Cardiac muscle cell (in vitro differentiated cells and primary cell): ENCODE measurements around the gene RPRD1A. TPM values are rescaled to one million over a fixed set of nuclear protein-coding genes. Genes with fewer than 3 reads are reported as not detected.

Experiments used
- DNase-seq, 2 donors: peaks; one replicate each; pipeline versions ENCODE4 v3.0.0 to v3.0.0-alpha.2; 2010 to 2017; ENCODE audit warnings: low read depth in 1 of 2, low spot score in 1 of 2
- H3K27ac ChIP-seq: fragments of 200-600 bp; sonication (generic); 2 replicates; pipeline ENCODE4 v1.5.1; 2016
- H3K27me3 ChIP-seq: fragments of 200-600 bp; sonication (generic); 2 replicates; pipeline ENCODE4 v1.6.0; 2016; ENCODE audit warnings: control low read depth
- H3K36me3 ChIP-seq: fragments of 200-600 bp; sonication (generic); 2 replicates; pipeline ENCODE4 v1.5.1; 2016; ENCODE audit warnings: control low read depth
- H3K4me1 ChIP-seq: fragments of 200-600 bp; sonication (generic); 2 replicates; pipeline ENCODE4 v1.8.1; 2017; ENCODE audit warnings: low read depth, mild to moderate bottlenecking, mixed run types
- H3K4me3 ChIP-seq: fragments of 200-600 bp; sonication (generic); 2 replicates; pipeline ENCODE4 v1.5.1; 2016; ENCODE audit warnings: mild to moderate bottlenecking
- H3K9me3 ChIP-seq: fragments of 200-600 bp; sonication (generic); 2 replicates; pipeline ENCODE4 v1.5.1; 2017; ENCODE audit warnings: low read depth, mild to moderate bottlenecking, control low read depth
- CTCF ChIP-seq: IDR thresholded peaks from 2 replicates; pipeline ENCODE4 v1.5.1; 2012; ENCODE audit warnings: low read depth, mild to moderate bottlenecking, low read length
- polyA plus RNA-seq: library from polyadenylated mRNA; unstranded; fragments of >200 nt; fragmentation: Nextera tagmentation; extraction: Ambion mirVana; gene quantifications from 2 replicates; pipeline ENCODE4 v1.2.1, GENCODE V29; 2016
- total RNA-seq: library from RNA; depleted of rRNA; stranded (reverse); fragments of >200 nt; gene quantifications from 2 replicates; pipeline ENCODE4 v1.2.3, GENCODE V29; 2016

Gene RPRD1A
- total and polyA plus RNA-seq, 2 experiments from 2014 or later = 29.5 to 89.3 TPM

GRCh38 chr18:35941299-35941698 is 126.1 kb downstream of the RPRD1A start:
- H3K4me1 ChIP-seq = no peaks in the 10 kb centered on the region

More at GRCh38 chr18:35941299-35941698, 126.1 kb downstream of the RPRD1A start:
- no peaks in the 10 kb centered on the region for H3K36me3 ChIP-seq
- H3K27ac ChIP-seq = no peak overlapping the region
- DNase-seq = no peak
- no peaks in the 10 kb centered on the region for H3K9me3 ChIP-seq
- no peak for TF ChIP-seq CTCF
- H3K4me3 ChIP-seq = no peak overlapping the region
- no peaks in the 10 kb centered on the region for H3K27me3 ChIP-seq

Other genes with a start within 250 kb of the RPRD1A start
- gene SLC39A6, start 61.8 kb upstream of the RPRD1A start, total RNA-seq = 24.1 and 35.0 TPM in 2 replicates
- gene SLC39A6, start 61.8 kb upstream of the RPRD1A start, polyA plus RNA-seq = 22.7 and 33.7 TPM in 2 replicates
- gene ELP2, start 62.3 kb upstream of the RPRD1A start, total RNA-seq = 27.1 and 39.2 TPM in 2 replicates
- 46.9 and 90.1 TPM in 2 replicates for gene ELP2, start 62.3 kb upstream of the RPRD1A start, polyA plus RNA-seq
- gene MOCOS, start 119.9 kb upstream of the RPRD1A start, total RNA-seq = 0.60 and 0.85 TPM in 2 replicates
- gene MOCOS, start 119.9 kb upstream of the RPRD1A start, polyA plus RNA-seq = 0.27 and 0.74 TPM in 2 replicates
- gene FHOD3, start 230.2 kb upstream of the RPRD1A start, total RNA-seq = 262 and 347 TPM in 2 replicates
- gene FHOD3, start 230.2 kb upstream of the RPRD1A start, polyA plus RNA-seq = 127 and 129 TPM in 2 replicates